SW 1271 (cell line): ENCODE measurements around the gene OR2D2.
"Not testable (repeated sequence)": the region's sequence is repeated elsewhere in the genome, so short reads cannot be mapped to it uniquely, and the experiment has no call there.

ENCODE experiments used
- DNase-seq, 2 experiments: peaks; one replicate each; lab custom pipeline; 2025; lab: John Stamatoyannopoulos, UW

OR2D2 gene

GRCh38 chr11:6892400-6892799, at the start of gene OR2D2:
Gene OR2D2 (minus strand): TSS chr11:6892500. CDS start chr11:6892500, 0 bp downstream.
- no peak for DNase-seq

- DNase-seq: no peak
Measured at GRCh38 chr11:6941970-6942369, 49.7 kb upstream of the OR2D2 start.

- no peak for DNase-seq
Measured at GRCh38 chr11:6932145-6932544, 39.8 kb upstream of the OR2D2 start.

GRCh38 chr11:6931146-6931713, 38.9 kb upstream of the OR2D2 start:
- DNase-seq: no peak

- no peak for DNase-seq
Measured at GRCh38 chr11:6928916-6929315, 36.6 kb upstream of the OR2D2 start.

- no peak for DNase-seq
Measured at GRCh38 chr11:6927030-6927617, 34.8 kb upstream of the OR2D2 start.

- peak; percentile 62 to 66 for DNase-seq
Measured at GRCh38 chr11:6926208-6927029, 34.1 kb upstream of the OR2D2 start, which contains the start of gene ZNF215. Gene ZNF215 (plus strand): TSS chr11:6926426. CDS start chr11:6932273, 5,847 bp downstream.

- DNase-seq: peak in 1 of 2 experiments; percentile 17
Measured at GRCh38 chr11:6925636-6926207, 33.4 kb upstream of the OR2D2 start.

- no peak for DNase-seq
Measured at GRCh38 chr11:6925007-6925577, 32.8 kb upstream of the OR2D2 start.

GRCh38 chr11:6920702-6921101, 28.4 kb upstream of the OR2D2 start, which contains the start of gene OR2D3:
Gene OR2D3 (plus strand): TSS chr11:6921002. CDS start chr11:6921002, 0 bp downstream.
- no peak for DNase-seq

- DNase-seq: no peak
Measured at GRCh38 chr11:6919698-6920097, 27.4 kb upstream of the OR2D2 start.

GRCh38 chr11:6911948-6912347, 19.6 kb upstream of the OR2D2 start:
- no peak for DNase-seq

GRCh38 chr11:6911378-6911777, 19.1 kb upstream of the OR2D2 start:
- no peak for DNase-seq

GRCh38 chr11:6904804-6905203, 12.5 kb upstream of the OR2D2 start:
- not testable (repeated sequence) for DNase-seq

- DNase-seq: peak in 1 of 2 experiments; percentile 10
Measured at GRCh38 chr11:6900327-6900999, 8.2 kb upstream of the OR2D2 start.

GRCh38 chr11:6898911-6899310, 6.6 kb upstream of the OR2D2 start:
- no peak for DNase-seq

- no peak for DNase-seq
Measured at GRCh38 chr11:6895010-6895409, 2.7 kb upstream of the OR2D2 start.

GRCh38 chr11:6894097-6894496, 1.8 kb upstream of the OR2D2 start:
- no peak for DNase-seq

GRCh38 chr11:6889835-6890234, 2.5 kb downstream of the OR2D2 start:
- no peak for DNase-seq

- DNase-seq: no peak
Measured at GRCh38 chr11:6888830-6889229, 3.5 kb downstream of the OR2D2 start.

GRCh38 chr11:6887711-6888110, 4.6 kb downstream of the OR2D2 start:
- DNase-seq: not testable (repeated sequence)

- no peak for DNase-seq
Measured at GRCh38 chr11:6882751-6883150, 9.5 kb downstream of the OR2D2 start.
